Uterus (tissue), 4 donors: ENCODE data around the gene APOBEC2. TPM values are rescaled to one million over a fixed set of nuclear protein-coding genes. Genes with fewer than 3 reads are reported as not detected.
A peak's percentile ranks its signal among the peaks of the same experiment; 100 is the strongest.

Experiments
- DNase-seq, 2 donors: peaks; one replicate each; pipeline ENCODE4 v3.0.0-alpha.2; 2019 to 2020
- H3K27ac ChIP-seq, 2 donors: fragments of 200-600 bp; sonication (generic); 1 replicate in 1 of 2; 2 replicates in 1 of 2; pipeline ENCODE4 v1.5.1; 2016 to 2018
- H3K27me3 ChIP-seq, 2 donors: fragments of 200-600 bp; sonication (generic); one replicate each; pipeline ENCODE4 v1.5.1; 2018 to 2019; ENCODE audit warnings: control low read depth in 1 of 2
- H3K36me3 ChIP-seq, 2 donors: fragments of 200-600 bp; sonication (generic); one replicate each; pipeline ENCODE4 v1.5.1; 2019; ENCODE audit warnings: control low read depth in 1 of 2
- H3K4me1 ChIP-seq, 2 donors: fragments of 200-600 bp; sonication (generic); one replicate each; pipeline ENCODE4 v1.5.1; 2018 to 2019; ENCODE audit warnings: control low read depth in 1 of 2
- H3K4me3 ChIP-seq, 2 donors: fragments of 200-600 bp; sonication (generic); 1 replicate in 1 of 2; 2 replicates in 1 of 2; pipeline ENCODE4 v1.5.1; 2018 to 2019; ENCODE audit warnings: mild to moderate bottlenecking in 1 of 2
- H3K9me3 ChIP-seq, 2 donors: fragments of 200-600 bp; sonication (generic); one replicate each; pipeline ENCODE4 v1.5.1; 2019; ENCODE audit warnings: control low read depth in 1 of 2
- CTCF ChIP-seq, 4 experiments: fragments of 200-600 bp in 2 of 4; fragments of 450-650 bp in 2 of 4; sonication (generic) in 2 of 4; IDR thresholded peaks; one replicate each; pipeline ENCODE4 v1.5.1; 2016 to 2019; ENCODE audit warnings: antibody characterized with exemption in 4 of 4, mild to moderate bottlenecking in 2 of 4, moderate library complexity in 1 of 4
- POLR2A ChIP-seq, 2 donors: fragments of 450-650 bp; IDR thresholded peaks; one replicate each; pipeline ENCODE4 v1.6.1; 2016; ENCODE audit warnings: antibody characterized with exemption in 2 of 2, mild to moderate bottlenecking in 1 of 2, moderate library complexity in 1 of 2
- intact Hi-C: fragments of 100-400 bp; cut with DNase I; formaldehyde crosslinking; loops from one replicate; pipeline ENCODE4 v1.15.1; 2023; ENCODE audit warnings: low total_unique reads
- total RNA-seq, 4 donors: library from RNA; depleted of rRNA in 3 of 4; stranded (reverse); fragments of >200 nt in 3 of 4; gene quantifications; one replicate each; pipeline versions ENCODE4 v1.1.0 to v1.2.4, GENCODE V29; 2014 to 2023
- donor health status: DM: yes; HTN: yes; CAD: no.

The APOBEC2 gene
- total RNA-seq, 4 donors from 2014 or later = not detected

DNA sequence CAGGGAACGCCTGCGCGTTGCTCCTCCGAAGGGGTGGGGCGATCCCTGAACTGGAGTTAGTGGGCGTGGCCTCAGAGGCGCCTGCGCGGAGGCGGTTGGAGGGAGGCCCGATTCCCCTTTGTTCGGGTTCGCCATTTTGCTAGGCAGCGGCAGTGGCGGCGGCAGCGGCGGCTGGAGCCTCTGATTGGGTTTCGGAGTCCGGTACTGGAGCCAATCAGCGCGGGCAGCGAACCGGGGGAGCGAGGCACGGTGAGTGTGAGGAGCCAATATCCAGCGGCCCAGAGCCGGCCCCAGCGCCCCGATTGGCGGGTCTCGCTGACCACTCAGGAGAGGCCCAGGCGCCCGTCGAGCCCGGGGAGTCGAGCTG is 19.8 kb downstream of the APOBEC2 start, which contains the start of gene NFYA:
TSS of gene NFYA (plus strand) at position 139 of the 367 bp plus-strand sequence. CDS start 6,116 bp downstream, outside the sequence.
- intact Hi-C loops = no loop called here

DNA sequence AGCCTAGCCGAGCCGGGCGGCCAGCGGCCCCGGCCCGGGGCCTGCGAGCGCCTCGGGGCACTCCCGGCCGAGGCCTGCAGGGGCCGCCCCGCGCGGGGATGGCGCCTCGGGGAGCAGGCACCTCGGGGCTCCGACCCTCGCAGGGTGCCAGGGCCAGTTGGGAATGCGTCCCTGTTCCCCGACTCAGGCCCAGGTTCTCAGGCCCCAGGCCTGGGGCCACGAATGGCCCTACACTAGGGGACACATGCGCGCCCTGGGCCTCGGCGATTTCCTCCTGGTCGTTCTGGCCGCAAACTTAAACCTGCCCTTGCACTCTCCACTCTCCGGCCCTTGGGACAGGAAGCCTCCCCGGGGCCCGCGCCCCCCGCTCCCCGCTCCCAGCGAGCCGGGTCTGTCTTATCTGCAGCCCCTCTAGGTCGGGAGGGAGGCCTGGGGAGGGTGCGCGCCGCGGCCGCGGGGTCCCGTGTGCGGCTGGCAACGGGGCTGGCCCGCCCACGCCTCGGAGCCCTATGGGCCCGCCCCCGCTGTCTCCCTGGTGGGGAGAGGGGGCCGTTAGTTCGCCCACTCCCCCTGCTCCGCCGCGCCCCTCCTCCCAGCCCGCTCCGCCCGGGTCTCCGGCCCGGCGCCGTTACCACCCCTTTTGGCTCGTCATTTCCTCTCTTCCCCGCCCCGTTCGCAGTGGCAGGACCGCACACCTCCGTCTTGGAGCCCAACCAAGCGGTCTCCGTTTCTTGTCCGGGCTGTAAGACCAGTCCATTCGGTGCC is 20.4 kb downstream of the APOBEC2 start:
- TF ChIP-seq CTCF (IDR thresholded peaks at IDR 0.05) (peak in 3 of 4 experiments; percentile 24 to 50 (median 40)), POLR2A (IDR thresholded peaks at IDR 0.05) (peak; percentile 84 to 97)
- no peaks in the 10 kb centered on the region for H3K27me3 ChIP-seq
- H3K9me3 ChIP-seq = no peaks in the 10 kb centered on the region
- intact Hi-C loops = no loop called here
- H3K4me1 ChIP-seq = peaks cover 0 to 12% of the 10 kb centered on the region in 2 donors
- peak overlapping the region; percentile 97 to 100 for H3K27ac ChIP-seq
- peak; percentile 84 to 87 for DNase-seq
- H3K36me3 ChIP-seq = no peaks in the 10 kb centered on the region
- peak overlapping the region; percentile 68 to 94 for H3K4me3 ChIP-seq

More for the DNA sequence above, 19.8 kb downstream of the APOBEC2 start, which contains the start of gene NFYA:
- Histone ChIP-seq H3K9me3 (no peaks in the 10 kb centered on the region), H3K36me3 (no peaks in the 10 kb centered on the region), H3K27me3 (no peaks in the 10 kb centered on the region), H3K4me1 (peaks cover 0 to 12% of the 10 kb centered on the region in 2 donors), H3K4me3 (peak within 1 kb of the TSS; percentile 68 to 94), H3K27ac (peak within 1 kb of the TSS; percentile 97 to 100)
- DNase-seq = no peak
- TF ChIP-seq CTCF (IDR thresholded peaks at IDR 0.05) (no peak), POLR2A (IDR thresholded peaks at IDR 0.05) (peak in 1 of 2 donors; percentile 89)

GRCh38 chr6:41073968-41074691 is 21.1 kb downstream of the APOBEC2 start:
- Histone ChIP-seq H3K27me3 (no peaks in the 10 kb centered on the region), H3K4me3 (peak overlapping the region; percentile 68 to 94), H3K27ac (peak overlapping the region; percentile 97 to 100), H3K4me1 (peaks cover 4 to 12% of the 10 kb centered on the region in 2 donors), H3K9me3 (no peaks in the 10 kb centered on the region), H3K36me3 (no peaks in the 10 kb centered on the region)
- intact Hi-C loops = no loop called here
- TF ChIP-seq CTCF (IDR thresholded peaks at IDR 0.05) = no peak
- no peak for TF ChIP-seq POLR2A (IDR thresholded peaks at IDR 0.05)
- DNase-seq = no peak

- Histone ChIP-seq H3K4me1 (peaks cover 4 to 12% of the 10 kb centered on the region in 2 donors), H3K27ac (peak overlapping the region; percentile 97 to 100), H3K9me3 (no peaks in the 10 kb centered on the region), H3K4me3 (peak overlapping the region; percentile 68 to 94), H3K27me3 (no peaks in the 10 kb centered on the region), H3K36me3 (no peaks in the 10 kb centered on the region)
- intact Hi-C loops = no loop called here
- DNase-seq = peak; percentile 35 to 58
- TF ChIP-seq POLR2A (IDR thresholded peaks at IDR 0.05) = no peak
- no peak for TF ChIP-seq CTCF (IDR thresholded peaks at IDR 0.05)
These were observed 21.9 kb downstream of the APOBEC2 start for GRCh38 chr6:41074692-41075436.
